GM06990 (cell line): ENCODE results near the gene C16orf96.

Source experiments
- DNase-seq: peaks from one replicate; pipeline ENCODE4 v3.0.0-alpha.2; 2011; ENCODE audit not compliant: insufficient read length; ENCODE audit errors: extremely low read depth
- H3K27me3 ChIP-seq: replicated peaks from 2 replicates; pipeline ENCODE4 v1.6.0; 2011; ENCODE audit warnings: low read length; ENCODE audit not compliant: control insufficient read depth, insufficient read depth
- H3K36me3 ChIP-seq: 2 replicates; pipeline ENCODE4 v1.5.1; 2011; ENCODE audit warnings: low read length; ENCODE audit not compliant: control insufficient read depth, insufficient read depth
- H3K4me3 ChIP-seq: replicated peaks from 2 replicates; pipeline ENCODE4 v1.5.1; 2011; ENCODE audit warnings: low read depth, mild to moderate bottlenecking, control low read depth, low read length
- CTCF ChIP-seq: IDR thresholded peaks from 2 replicates; pipeline ENCODE4 v1.5.1; 2011; ENCODE audit warnings: low read length, control low read depth, mild to moderate bottlenecking, inconsistent platforms; ENCODE audit not compliant: insufficient read depth, poor library complexity, severe bottlenecking

Gene C16orf96

GRCh38 chr16:4612474-4612931 is 56.4 kb downstream of the C16orf96 start:
- DNase-seq = no peak
- Histone ChIP-seq H3K36me3 (peaks cover 7% of the 10 kb centered on the region), H3K4me3 (no peak overlapping the region), H3K27me3 (no peaks in the 10 kb centered on the region)
- no peak for TF ChIP-seq CTCF

GRCh38 chr16:4612977-4613635 is 57.0 kb downstream of the C16orf96 start:
- Histone ChIP-seq H3K27me3 (no peaks in the 10 kb centered on the region), H3K36me3 (peaks cover 2% of the 10 kb centered on the region)
- TF ChIP-seq CTCF = no peak

GRCh38 chr16:4613636-4614570 is 57.8 kb downstream of the C16orf96 start:
- no peak for TF ChIP-seq CTCF
- no peaks in the 10 kb centered on the region; the same call in 1 of the 2 replicates for H3K36me3 ChIP-seq
- peak; percentile 78 for DNase-seq
- no peaks in the 10 kb centered on the region for H3K27me3 ChIP-seq
- H3K4me3 ChIP-seq = peak overlapping the region; percentile 84

More at GRCh38 chr16:4612977-4613635, 57.0 kb downstream of the C16orf96 start:
- DNase-seq = no peak
- H3K4me3 ChIP-seq = peak overlapping the region; percentile 84

- peak; percentile 95 for DNase-seq
- Histone ChIP-seq H3K27me3 (no peaks in the 10 kb centered on the region), H3K4me3 (peak within 1 kb of the TSS; percentile 84), H3K36me3 (no peaks in the 10 kb centered on the region; the same call in 1 of the 2 replicates)
- no peak for TF ChIP-seq CTCF
These were observed 58.6 kb downstream of the C16orf96 start, which contains the start of gene UBALD1 for GRCh38 chr16:4614571-4615383. Gene UBALD1 (minus strand): TSS chr16:4614888. CDS start chr16:4614797, 91 bp downstream.

GRCh38 chr16:4615384-4616046 is 59.4 kb downstream of the C16orf96 start:
- no peaks in the 10 kb centered on the region for H3K27me3 ChIP-seq
- H3K4me3 ChIP-seq = peak overlapping the region; percentile 84
- no peak for TF ChIP-seq CTCF

More at GRCh38 chr16:4615384-4616046, 59.4 kb downstream of the C16orf96 start:
- no peak for DNase-seq
- no peaks in the 10 kb centered on the region; the same call in 1 of the 2 replicates for H3K36me3 ChIP-seq
